Transverse colon (tissue), 4 donors: Measurements from ENCODE around the gene KCNT1. TPM values are rescaled to one million over a fixed set of nuclear protein-coding genes. Genes with fewer than 3 reads are reported as not detected.

Experiments
- DNase-seq: peaks from one replicate; pipeline ENCODE4 v3.0.0-alpha.2; 2019
- H3K27ac ChIP-seq, 4 donors: fragments of 200-600 bp; sonication (generic); 2 replicates each; pipeline ENCODE4 v1.5.1; 2016 to 2018; ENCODE audit warnings: inconsistent platforms in 4 of 4
- H3K27me3 ChIP-seq: fragments of 200-600 bp; sonication (generic); 2 replicates; pipeline ENCODE4 v1.5.1; 2017; ENCODE audit warnings: inconsistent platforms
- H3K36me3 ChIP-seq, 4 donors: fragments of 200-600 bp; sonication (generic); 2 replicates each; pipeline ENCODE4 v1.5.1; 2017 to 2019; ENCODE audit warnings: inconsistent platforms in 4 of 4
- H3K4me1 ChIP-seq, 4 donors: fragments of 200-600 bp; sonication (generic); 2 replicates each; pipeline ENCODE4 v1.5.1; 2017 to 2020; ENCODE audit warnings: inconsistent platforms in 4 of 4
- H3K4me3 ChIP-seq, 4 donors: fragments of 200-600 bp; sonication (generic); 1 replicate in 1 of 4; 2 replicates in 3 of 4; pipeline versions ENCODE4 v1.5.1 to v1.6.1; 2017 to 2019; ENCODE audit warnings: inconsistent platforms in 4 of 4
- H3K9me3 ChIP-seq, 2 donors: fragments of 200-600 bp; sonication (generic); 2 replicates each; pipeline ENCODE4 v1.5.1; 2017 to 2019; ENCODE audit warnings: inconsistent platforms in 2 of 2
- CTCF ChIP-seq, 5 experiments: fragments of 200-600 bp in 3 of 5; fragments of 450-650 bp in 2 of 5; sonication (generic) in 3 of 5; IDR thresholded peaks; 1 replicate in 2 of 5; 2 replicates in 3 of 5; pipeline ENCODE4 v1.5.1; 2016 to 2017; ENCODE audit warnings: antibody characterized with exemption in 5 of 5, inconsistent platforms in 3 of 5, mild to moderate bottlenecking in 2 of 5, moderate library complexity in 1 of 5
- EP300 ChIP-seq: sonication (generic); formaldehyde crosslinking; IDR thresholded peaks from one replicate; pipeline ENCODE4 v1.6.1; 2017; ENCODE audit warnings: antibody characterized with exemption, low read depth
- POLR2A ChIP-seq: fragments of 450-650 bp; IDR thresholded peaks from one replicate; pipeline ENCODE4 v1.6.1; 2016; ENCODE audit warnings: antibody characterized with exemption, mild to moderate bottlenecking, moderate library complexity
- POLR2AphosphoS5 ChIP-seq, 3 donors: sonication (generic); formaldehyde crosslinking; IDR thresholded peaks; one replicate each; pipeline ENCODE4 v1.6.1; 2016; ENCODE audit warnings: antibody characterized with exemption in 3 of 3
- whole genome bisulfite sequencing, 2 donors: methylation state at CpG; one replicate each; pipeline ENCODE4 v1.1.5; 2018; ENCODE audit warnings: low coverage in 1 of 2; 5-methylcytosine and 5-hydroxymethylcytosine counted together
- in situ Hi-C, 4 donors: fragments of 200-750 bp; cut with MboI; loops; one replicate each; pipeline versions ENCODE4 v1.15.0 to v1.15.1; 2017; ENCODE audit warnings: low sequenced_read_pairs in 3 of 4, low pct_ligation_motif_present in 1 of 4, low pct_unique_long_range_greater_than_20kb in 1 of 4
- intact Hi-C: fragments of 100-400 bp; cut with DNase I; formaldehyde crosslinking; loops from one replicate; pipeline ENCODE4 v1.15.1; 2023; ENCODE audit warnings: low total_unique reads
- total RNA-seq, 4 donors: library from RNA; depleted of rRNA; stranded (reverse); fragments of >200 nt; gene quantifications; one replicate each; pipeline ENCODE4 v1.1.0, GENCODE V29; 2016

KCNT1 gene
- total RNA-seq, 4 donors from 2014 or later = 0.14 TPM; not detected in 3

- no peaks in the 10 kb centered on the region for H3K9me3 ChIP-seq
- H3K27ac ChIP-seq = no peak overlapping the region
- TF ChIP-seq CTCF (IDR thresholded peaks at IDR 0.05) (no peak), POLR2AphosphoS5 (IDR thresholded peaks at IDR 0.05) (no peak), EP300 (no peak), POLR2A (no peak)
- peaks cover 25% of the 10 kb centered on the region for H3K27me3 ChIP-seq
- no peak for DNase-seq
- in situ Hi-C loops = no loop called here
- intact Hi-C loops = no loop called here
- no peaks in the 10 kb centered on the region for H3K4me1 ChIP-seq
- no peaks in the 10 kb centered on the region for H3K36me3 ChIP-seq
- WGBS, 2 donors = 88 to 90% methylated on average over 5 to 12 of the region's 12 CpGs
- H3K4me3 ChIP-seq = no peak overlapping the region
Measured at GRCh38 chr9:135731454-135731853, 29.5 kb downstream of the KCNT1 start.

GRCh38 chr9:135732569-135733257 is 30.7 kb downstream of the KCNT1 start:
- Histone ChIP-seq H3K27me3 (peaks cover 33% of the 10 kb centered on the region), H3K9me3 (no peaks in the 10 kb centered on the region), H3K4me1 (no peaks in the 10 kb centered on the region), H3K27ac (no peak overlapping the region), H3K36me3 (no peaks in the 10 kb centered on the region), H3K4me3 (no peak overlapping the region)
- WGBS, 2 donors = 20 to 50% methylated on average over 2 to 6 of the region's 6 CpGs
- TF ChIP-seq POLR2AphosphoS5 (IDR thresholded peaks at IDR 0.05) = no peak
- no peak for TF ChIP-seq POLR2A
- no peak for TF ChIP-seq CTCF (IDR thresholded peaks at IDR 0.05)
- TF ChIP-seq EP300 = no peak
- DNase-seq = no peak
- intact Hi-C loops = no loop called here
- in situ Hi-C loops = no loop called here

- H3K9me3 ChIP-seq = no peaks in the 10 kb centered on the region
- H3K27me3 ChIP-seq = peaks cover 44% of the 10 kb centered on the region
- no peak overlapping the region for H3K4me3 ChIP-seq
- in situ Hi-C loops = no loop called here
- intact Hi-C loops = no loop called here
- TF ChIP-seq POLR2AphosphoS5 (IDR thresholded peaks at IDR 0.05) = no peak
- H3K27ac ChIP-seq = no peak overlapping the region
- no peak for DNase-seq
- no peaks in the 10 kb centered on the region for H3K4me1 ChIP-seq
- 83% methylated on average over 26 of the region's 27 CpGs; no CpG with 5 or more reads in 1 of the 2 donors for WGBS, 2 donors
- H3K36me3 ChIP-seq = no peaks in the 10 kb centered on the region
Measured at GRCh38 chr9:135734616-135735144, 32.7 kb downstream of the KCNT1 start.

GRCh38 chr9:135736272-135736978 is 34.4 kb downstream of the KCNT1 start:
- TF ChIP-seq POLR2A = no peak
- no peak for TF ChIP-seq POLR2AphosphoS5 (IDR thresholded peaks at IDR 0.05)
- TF ChIP-seq CTCF (IDR thresholded peaks at IDR 0.05) = no peak
- H3K9me3 ChIP-seq = no peaks in the 10 kb centered on the region
- no peak overlapping the region for H3K27ac ChIP-seq
- 38% methylated on average over 17 of the region's 78 CpGs; no CpG with 5 or more reads in 1 of the 2 donors for WGBS, 2 donors
- intact Hi-C loops (no loop called here), in situ Hi-C loops (no loop called here)
- peaks cover 44% of the 10 kb centered on the region for H3K27me3 ChIP-seq
- H3K4me3 ChIP-seq = no peak overlapping the region
- no peaks in the 10 kb centered on the region for H3K36me3 ChIP-seq
- no peaks in the 10 kb centered on the region for H3K4me1 ChIP-seq
- no peak for DNase-seq
